ENCODE data around the gene SGTB. TPM values are rescaled to one million over a fixed set of nuclear protein-coding genes. Genes with fewer than 3 reads are reported as not detected.
"Not testable (repeated sequence)": the region's sequence is repeated elsewhere in the genome, so short reads cannot be mapped to it uniquely, and the experiment has no call there.

Gene SGTB
- total RNA-seq, 1 donor from 2014 or later = 12.1 TPM

DNA sequence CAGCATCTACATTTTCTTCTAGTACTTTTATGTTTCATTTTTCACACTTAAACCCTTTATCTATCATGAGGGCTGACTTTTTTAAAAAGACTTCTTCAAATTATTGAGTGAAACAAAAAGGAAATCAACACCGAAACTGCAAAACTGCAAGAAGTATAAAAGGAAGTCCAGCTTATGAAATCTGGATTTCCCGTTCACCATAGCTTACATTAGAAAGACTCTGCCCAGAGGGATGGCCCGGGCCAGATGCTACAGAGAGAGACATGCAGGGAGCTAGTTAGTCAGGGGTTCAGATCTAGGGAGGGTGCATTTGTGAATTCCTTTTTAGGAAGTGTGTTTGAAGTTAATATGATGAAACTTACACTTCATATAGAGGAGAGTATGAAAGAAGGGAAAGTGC, 10.1 kb upstream of the SGTB start:
- DNase-seq = not testable (repeated sequence)

DNA sequence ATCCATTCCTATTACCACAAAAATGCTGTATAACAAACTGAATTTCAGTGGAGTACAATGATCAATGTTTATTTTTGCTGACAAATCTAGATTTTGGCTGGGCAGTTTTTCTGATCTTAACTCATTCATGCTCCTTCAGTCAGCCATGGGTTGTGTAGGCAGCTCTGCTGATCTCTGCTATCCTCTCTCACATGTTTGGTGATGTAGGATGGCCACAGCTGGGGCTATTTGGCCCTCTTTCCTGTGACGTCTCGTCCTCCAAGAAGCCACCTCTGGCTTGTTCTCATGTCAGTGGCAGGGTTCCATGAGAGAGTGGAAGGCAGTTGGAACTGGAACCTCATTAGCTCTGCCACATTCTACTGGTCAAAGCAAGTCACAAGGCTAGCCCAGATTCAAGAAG, 9.0 kb upstream of the SGTB start:
- no peak for DNase-seq

DNA sequence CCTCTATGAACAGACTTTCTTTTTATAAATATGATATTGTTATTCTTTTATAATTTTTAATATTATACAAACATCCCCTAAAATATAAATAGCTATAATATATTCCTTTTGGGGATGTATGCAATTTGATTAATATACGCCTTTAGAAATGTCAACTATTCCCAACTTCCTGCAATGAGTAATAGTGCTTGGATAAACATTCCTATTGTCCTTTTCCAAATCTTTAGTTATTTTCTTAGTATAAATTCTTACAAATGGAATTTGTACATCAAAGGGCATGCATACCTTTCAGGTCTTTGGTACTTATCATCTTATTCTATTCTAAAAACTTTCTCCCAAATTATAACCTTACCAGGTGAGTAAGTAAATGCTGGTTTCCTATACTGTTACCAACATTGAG, 6.3 kb upstream of the SGTB start:
- peak; percentile 44 for DNase-seq

DNA sequence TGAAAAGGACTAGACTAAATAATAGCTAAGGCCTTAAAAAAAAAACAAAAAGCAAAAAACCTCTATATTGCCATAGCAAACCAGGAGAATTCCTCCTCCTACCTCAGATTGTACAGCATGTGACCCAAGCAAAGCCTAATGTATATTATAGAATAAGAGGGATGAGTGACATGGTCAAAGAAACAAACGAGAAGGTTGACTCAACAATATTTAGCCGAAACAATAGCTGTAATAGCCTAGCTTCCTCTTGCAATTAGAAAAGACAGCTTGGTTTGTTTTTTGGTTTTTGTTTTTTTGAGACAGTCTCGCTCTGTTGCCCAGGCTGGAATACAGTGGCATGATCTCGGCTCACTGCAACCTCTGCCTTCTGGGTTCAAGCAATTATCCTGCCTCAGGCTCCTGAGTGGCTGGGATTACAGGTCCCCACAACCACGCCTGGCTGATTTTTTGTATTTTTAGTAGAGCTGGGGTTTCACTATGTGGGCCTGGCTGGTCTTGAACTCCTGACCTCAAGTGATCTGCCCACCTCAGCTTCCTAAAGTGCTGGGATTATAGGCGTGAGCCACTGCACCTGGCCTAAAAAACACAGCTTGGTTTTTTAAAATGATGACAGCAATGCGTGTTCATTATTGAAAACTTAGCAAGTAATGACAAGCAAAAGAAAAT, 5.7 kb upstream of the SGTB start:
- DNase-seq = peak; percentile 57

DNA sequence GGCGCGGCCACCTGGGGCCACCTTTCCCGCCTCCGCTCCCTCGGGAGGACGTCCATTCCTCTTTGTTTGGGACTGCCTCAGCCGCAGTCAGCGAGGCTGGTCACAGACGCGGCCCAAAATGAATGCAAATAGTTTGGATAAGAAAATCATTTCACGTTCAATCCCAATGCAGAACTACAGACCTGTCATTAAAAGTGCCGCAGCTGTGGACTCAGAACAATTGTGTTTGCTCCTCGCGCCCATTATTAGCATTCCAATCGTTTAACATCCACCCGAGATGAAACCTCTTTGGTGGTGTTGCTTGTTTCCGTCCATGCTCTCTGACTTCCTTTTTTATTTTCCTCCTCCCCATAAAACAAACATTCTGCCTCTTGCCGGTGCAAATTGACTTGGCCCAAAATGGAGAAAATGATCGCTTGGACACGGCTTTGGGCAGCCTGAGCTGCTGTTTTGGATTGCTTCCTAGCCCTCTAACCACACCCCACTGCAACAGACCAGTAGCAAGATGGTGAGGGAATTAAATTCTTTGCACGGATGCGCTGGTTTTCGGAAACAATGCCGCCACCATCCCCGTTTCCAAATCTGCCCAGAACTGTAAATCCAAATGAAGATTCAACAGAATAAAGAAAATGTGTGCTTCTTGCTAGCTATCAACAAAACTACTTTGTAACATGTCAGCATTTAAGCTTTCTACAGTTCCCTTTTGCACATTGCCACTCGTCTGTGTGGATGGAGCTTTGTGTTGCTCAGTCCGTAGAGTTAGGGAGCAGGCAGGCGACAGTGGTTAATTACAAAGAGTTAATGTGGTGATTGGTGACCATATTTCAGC, 880 bp upstream of the SGTB start:
- DNase-seq = peak; percentile 52

DNA sequence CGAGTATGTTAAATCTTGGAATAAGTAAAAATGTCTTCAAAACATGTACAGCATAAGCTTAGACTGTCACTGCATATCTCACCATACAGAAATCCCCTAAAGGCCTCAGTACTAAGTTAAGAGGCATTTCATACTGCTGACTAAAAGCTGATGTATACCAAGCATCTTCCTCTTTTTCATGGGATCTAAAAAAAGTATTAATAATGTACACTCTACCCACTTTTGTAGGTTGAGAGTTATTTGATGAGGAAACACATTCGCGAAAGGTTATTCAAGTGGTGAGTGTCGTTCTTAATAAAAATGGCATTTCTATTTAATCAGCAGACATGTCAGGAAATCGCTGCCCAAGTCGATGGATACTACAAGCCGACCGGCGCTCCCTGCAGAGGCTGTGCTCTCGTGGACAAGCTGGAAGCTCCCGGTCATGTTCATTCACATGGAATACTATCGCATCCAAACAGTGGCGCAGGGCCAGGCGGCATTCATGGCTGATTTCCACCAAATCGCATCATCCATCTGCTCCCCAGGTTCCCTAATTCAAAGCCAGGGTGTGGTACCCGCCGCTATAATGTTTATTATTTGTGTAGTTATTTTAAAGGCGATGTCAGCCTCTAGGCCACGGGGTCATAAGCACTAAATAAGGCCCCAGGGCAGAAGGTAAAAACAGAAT, 724 bp downstream of the SGTB start:
- DNase-seq = peak; percentile 77

DNA sequence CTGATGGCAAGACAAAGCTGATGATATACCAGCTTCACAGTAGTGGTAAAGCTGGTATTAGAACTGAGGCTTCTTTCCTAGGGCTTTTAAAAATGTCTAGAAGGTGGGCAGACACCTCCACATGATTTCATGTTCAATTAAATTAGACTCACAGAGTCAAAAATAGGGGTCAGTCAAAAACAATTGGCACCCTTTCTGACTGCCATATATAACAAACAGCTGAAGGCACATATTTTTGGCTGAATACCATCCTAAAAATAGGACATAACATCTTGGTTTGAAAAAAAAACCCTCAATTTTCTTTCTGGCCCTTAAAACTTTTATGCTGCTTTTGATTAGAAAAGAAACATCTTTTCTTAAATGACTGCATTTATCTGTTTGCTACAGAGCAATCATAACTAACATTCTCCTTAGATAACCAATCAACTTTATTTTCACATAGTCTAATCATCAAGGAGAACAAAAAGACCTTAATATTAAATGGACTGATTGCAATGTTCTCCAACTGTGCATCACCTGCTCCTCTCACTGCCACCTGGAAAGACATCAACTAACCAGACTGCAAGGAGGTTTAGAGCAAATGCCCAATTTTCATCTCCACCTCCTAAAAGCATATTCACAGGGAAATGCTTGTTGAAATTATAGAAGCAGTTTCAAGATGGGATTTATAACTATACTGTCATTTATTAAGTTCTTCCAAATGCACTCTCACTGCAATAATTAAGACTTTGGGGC, 3.2 kb downstream of the SGTB start:
- no peak for DNase-seq

DNA sequence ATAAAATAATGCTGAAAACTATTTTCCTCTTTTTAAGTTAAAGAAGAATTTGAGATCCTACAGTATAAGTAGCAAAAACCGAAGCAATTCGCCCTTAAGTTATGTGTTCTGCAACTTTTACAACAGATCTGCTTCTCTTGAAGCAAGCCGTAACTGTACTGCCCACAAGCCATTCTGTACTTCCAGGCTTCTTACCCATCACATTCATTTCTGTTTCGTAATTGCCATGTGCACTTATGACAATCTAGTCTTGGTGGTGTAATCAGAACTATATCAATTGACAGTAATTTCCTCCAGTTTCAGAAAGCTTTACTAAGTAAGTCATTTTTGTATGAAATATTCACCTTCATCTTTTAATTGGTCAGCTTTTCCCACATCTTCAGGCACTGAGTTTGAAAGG, 13.8 kb downstream of the SGTB start:
- DNase-seq = no peak

DNA sequence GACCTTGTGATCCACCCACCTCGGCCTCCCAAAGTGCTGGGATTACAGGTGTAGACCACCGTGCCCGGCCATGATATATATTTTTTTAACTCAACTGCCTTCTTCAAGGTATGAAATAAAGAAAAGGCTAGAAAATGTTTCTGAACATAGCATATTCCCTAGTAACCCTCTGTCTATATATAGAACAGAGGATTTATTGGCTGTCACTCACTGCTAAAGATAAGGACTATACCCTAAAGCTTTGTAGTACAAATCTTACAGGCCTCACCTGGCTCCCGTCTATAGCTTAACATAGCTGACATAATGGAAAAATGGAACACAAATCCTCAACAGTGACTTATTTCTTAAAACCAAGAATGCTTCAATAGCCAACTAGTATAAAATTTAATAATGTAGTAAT, 14.2 kb downstream of the SGTB start:
- DNase-seq = no peak

DNA sequence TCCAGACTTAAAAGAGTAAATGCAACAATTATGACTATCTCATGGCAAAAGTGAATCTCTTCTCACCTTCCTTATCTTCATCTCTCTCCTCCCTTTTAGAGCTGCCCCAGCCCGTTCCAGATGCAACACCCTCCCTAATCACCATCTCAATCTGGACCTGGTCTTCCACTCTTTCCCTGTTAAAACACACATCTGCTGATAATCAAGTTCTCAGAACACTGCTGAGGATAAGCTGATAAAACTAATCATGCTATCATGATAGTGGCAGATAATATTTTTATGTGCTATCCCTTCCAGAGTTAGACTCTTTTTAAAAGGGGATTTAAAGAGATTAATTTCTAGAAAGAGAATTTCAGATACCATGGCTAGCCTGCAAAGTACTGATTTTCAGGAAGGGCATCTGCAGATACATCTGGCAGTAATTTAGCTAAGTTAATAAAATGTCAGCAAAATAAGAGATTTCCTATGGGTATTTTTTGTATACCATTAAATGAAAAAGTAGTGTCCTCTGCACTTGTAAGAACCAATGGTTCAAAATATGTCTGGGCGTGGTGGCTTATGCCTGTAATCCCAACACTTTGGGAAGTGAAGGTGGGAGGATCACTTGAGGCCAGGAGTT, 17.2 kb downstream of the SGTB start:
- no peak for DNase-seq

DNA sequence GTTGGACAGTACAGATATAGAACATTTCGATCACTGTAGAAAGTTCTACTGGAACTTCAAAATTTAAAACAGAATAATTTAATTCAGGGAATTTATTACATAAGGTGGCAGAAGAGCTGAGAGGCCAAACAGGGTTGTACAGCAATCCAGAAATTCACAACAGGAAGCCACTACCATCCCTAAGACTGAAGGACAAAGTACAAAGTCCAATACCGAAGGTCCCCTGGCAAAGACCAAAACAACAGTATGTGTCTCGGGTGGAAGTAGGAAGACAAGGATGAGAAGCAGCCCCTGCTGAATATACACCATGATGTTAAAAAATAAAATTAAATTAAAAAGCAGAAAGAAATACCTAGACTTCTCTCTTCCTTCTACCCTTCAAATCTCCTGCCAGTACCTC, 19.9 kb downstream of the SGTB start:
- no peak for DNase-seq

DNA sequence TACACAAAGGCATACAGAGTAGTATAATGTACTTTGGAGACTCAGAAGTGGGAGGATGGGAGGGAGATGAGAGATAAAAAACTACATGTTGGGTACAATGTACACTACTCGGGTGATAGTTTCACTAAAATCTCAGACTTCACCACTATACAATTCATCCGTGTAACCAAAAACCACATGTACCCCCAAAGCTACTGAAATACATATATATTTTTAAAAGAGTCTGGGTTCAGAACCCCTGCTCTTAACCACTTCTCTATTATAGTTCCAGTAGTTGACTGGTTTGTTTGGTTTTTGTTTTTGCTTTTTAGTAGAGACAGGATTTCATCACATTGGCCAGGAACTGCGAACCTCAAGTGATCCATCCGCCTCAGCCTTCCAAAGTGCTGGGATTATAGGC, 22.6 kb downstream of the SGTB start:
- DNase-seq = no peak

DNA sequence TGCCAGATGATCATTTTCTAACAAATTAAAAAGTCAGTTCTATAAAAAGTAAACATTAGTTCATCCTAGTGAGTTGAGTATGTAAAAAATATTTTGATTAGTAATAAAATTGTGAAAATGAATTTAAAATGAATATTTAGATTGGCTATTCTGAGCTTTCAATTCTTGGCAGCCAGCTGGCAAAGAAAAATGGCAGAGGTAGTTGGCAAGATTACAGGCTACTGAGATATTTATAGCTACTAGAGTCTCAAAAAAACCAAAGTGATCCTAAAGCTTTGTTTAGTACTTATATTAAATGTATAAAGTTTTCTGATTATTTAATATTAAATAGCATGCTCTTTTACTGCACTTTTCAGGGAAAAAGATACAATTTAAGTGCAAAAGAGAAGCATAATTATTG, 25.0 kb downstream of the SGTB start:
- no peak for DNase-seq

DNA sequence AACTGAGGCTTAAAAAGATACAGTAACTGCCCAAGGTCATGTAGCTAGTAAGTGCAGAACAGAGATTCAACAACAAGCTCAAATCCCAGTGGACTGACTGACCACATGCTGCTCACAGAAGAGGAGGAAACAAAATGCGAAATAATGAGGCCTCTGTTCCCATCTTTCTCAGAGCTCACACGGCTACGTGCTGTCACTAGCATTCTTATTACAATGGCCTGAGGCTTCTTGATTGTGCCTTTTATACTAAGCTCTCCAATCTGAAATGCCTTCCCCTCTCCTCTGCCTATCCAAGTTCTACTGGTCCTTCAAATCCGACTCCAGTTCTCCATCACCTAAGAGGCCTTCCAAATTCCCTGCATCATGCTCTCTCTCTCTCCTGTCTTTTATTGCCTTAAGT, 26.0 kb downstream of the SGTB start:
- no peak for DNase-seq

DNA sequence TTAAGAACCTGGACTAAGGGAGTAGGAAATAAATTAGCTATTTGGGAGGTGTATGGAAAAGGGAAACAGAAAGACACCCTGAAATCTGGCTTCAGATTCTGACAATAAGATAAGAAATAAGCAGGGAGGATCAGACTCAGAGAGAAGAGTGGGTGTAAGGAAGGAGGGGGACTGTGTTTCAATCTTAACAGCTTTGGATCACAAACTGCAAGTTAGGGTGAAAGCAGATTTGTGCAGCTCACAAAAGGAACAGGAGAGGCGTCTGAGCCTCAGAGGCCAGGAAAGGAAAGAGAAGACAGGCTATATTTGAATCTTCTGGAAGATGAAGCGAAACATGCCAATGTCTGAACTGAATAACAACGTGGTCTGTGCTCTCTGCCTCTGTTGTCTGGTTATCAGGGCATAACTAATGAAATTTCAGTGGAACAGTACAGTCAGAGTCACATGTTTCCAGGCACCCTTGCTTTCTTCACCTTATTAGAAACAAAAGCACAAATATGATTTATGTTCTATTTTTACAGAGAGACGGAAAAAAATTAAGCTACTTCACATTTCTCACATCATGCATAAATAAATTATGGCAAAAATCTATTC, 26.6 kb downstream of the SGTB start:
- DNase-seq = no peak

DNA sequence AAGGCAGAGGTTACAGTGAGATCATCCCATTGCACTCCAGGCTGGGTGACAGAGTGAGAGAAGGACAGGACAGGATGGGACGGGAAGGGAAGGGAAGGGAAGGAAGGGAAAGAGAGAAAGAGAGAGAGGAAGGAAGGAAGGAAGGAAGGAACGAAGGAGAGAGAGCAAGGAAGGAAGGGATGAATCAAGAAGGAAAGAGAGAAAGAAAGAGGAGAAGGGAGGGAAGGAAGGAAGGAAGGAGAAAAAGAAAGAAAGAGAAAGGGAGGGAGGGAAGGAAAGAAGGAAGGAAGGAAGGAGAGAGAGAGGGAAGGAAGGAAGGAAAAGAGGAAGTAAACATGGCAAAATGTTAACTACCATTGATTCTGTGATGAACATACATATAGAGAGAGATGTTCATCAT, 28.8 kb downstream of the SGTB start:
- no peak for DNase-seq

DNA sequence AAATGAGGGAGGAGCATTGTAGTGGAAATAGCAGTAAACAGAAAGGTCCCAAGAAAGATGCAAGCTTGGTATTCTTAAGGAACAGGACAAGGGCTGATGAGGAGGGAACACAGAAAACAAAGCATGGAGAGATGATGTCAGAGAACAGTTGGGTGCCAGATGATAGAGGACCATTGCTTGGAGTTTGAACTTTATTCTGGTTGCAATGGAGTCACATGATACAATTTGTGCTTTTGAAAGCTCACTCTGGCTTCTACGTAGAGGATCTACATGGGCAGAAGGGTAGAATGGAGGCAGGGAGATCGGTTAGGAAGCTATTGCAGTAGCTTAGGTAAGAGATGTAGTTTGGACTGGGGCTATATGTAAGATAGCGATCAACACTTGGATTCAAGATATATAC, 39.8 kb downstream of the SGTB start:
- DNase-seq = no peak

DNA sequence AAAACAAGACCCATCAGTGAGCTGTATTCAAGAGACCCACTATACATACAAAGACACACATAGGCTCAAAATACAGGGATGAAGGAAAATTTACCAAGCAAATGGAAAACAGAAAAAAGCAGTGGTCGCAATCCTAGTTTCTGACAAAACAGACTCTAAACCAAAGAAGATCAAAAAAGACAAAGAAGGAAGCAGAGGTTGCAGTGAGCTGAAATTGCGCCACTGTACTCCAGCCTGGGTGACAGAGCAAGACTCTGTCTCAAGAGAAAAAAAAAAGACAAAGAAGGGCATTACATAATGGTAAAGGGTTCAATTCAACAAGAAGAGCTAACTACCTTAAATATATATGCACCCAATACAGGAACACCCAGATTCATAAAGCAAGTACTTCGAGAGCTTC, 45.9 kb downstream of the SGTB start:
- not testable (repeated sequence) for DNase-seq

DNA sequence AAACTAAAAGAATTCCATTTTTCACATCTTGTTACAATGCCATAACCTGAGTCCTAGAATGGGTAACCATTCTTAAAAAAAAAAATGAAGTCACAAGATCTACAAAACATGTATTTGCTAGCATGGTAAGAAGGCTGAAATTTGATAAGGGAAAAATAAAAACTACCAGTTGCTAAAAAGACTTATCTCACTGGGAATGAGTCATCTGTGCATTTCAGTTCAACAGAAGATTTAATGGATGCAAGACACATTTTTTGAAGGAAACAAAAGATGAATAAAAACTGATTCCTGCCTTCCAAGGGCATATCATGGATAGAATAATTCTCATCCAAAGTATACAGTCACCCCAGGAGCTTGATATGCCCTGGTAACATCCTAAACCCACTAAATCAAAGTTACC, 47.2 kb downstream of the SGTB start:
- no peak for DNase-seq

DNA sequence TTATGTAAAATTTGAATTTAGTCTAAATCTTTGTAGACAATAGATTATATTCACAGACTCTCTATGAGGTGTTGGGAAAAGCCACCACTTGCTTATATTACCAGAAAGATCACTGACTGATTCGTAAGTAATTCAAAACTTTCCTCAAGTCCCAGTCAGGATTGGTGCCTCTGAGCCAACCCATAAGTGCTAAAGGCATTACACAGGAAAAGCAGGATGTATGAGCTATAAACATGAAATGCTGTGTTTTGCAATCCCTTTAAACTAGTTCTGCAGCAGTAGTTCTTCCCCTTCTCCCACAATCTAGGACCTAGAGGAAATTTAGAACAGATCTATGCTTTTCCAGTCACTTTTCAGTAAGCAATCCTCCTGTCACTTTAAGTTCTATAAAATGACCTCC, 49.1 kb downstream of the SGTB start:
- no peak for DNase-seq

DNA sequence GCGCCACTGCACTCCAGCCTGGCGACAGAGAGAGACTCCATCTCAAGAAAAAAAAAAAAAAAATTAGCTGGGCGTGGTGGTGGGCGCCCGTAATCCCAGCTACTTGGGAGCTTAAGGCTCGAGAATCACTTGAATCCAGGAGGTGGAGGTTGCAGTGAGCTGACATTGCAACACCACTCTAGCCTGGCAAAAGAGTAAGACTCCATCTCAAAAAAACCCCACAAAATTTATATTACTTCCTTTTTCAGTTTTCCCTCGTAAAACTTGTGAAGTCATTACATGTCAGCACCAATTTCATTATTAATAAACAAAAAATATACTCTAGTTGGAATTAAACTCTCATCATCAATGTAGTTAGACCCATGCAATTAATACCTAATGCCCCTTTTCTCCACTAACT, 53.2 kb downstream of the SGTB start:
- no peak for DNase-seq

DNA sequence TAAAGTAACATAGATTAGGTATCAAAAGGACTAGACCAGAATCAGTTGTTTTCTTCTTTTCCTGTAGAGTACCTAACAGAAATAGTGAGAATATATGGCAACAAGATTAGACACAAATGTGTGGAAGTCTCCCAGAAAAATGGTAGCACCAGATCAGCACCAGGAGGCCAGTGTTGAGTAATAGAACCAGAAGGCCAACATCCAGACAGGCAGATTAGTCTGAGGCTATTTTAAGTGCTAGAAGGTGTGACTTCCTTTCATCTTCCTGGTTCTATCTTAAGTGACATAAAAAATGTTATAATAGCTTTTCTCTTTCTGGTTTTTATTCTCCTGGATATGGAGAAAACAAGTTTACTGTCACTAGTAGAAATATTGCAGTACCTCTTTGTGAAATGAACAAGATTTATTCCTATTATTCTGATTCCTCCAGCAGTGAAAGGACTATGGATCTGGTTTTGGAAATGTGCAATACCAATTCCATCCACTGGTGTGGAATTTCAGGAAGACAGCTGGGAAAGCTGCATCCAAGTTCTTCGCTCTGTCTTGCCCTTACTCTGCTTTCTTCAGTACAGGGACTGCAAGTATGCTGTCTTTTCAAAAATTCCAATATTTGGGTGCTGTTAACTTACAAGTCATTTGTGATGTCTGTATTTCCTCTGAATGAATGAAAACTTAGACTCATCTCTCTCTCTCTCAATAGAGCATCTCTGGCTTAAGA, 57.9 kb downstream of the SGTB start:
- DNase-seq = peak; percentile 28
